ENCODE measurements around the gene COL12A1.

COL12A1 gene

GRCh38 chr6:75145211-75145610, 60.6 kb downstream of the COL12A1 start:
- no peak overlapping the region for H3K4me3 ChIP-seq (ENCODE audit: low read depth, low read length)
- TF ChIP-seq CTCF (IDR thresholded peaks at IDR 0.05; ENCODE audit: borderline replicate concordance, insufficient read depth, low read depth, low read length) = no peak

DNA sequence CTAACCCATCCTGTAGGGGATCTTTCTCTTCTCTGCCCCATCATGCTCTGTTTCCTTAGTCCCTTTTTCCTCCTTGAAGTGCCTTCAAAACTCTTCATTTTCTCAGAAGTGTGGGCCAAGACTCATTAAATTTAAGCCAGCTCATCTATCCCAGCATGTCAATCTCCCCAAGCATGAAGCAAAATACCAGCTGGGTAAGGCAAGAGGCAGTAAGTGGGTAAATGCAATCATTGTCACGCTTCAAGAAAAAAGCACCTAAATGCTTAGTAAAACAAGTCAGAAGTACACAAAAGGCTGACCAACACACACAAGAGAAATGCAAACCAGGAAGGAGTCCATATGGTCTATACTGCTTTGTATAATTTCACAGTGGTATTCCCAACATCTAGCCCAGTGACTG, 61.5 kb downstream of the COL12A1 start:
- H3K4me3 ChIP-seq (ENCODE audit: low read depth, low read length) = no peak overlapping the region

DNA sequence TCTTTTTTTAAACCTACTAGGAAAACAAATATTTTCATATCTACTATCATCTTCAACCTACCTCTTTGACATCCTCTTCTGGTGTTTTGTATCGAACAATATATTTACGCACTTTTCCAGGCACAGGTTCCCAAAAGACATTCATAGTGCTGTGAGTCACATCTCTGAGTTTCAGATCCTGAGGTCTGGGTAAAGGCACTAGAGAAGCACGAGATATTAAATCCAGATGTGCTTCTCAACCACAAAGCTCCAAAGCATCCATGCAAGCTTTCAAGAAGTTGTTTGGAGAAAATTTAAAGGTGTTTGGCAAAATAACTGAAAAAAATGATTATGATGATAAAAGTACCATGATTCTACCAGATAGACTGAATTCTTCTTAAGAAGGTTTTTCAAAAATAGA, 62.7 kb downstream of the COL12A1 start:
- no peak overlapping the region for H3K4me3 ChIP-seq (ENCODE audit: low read depth, low read length)
- TF ChIP-seq CTCF (IDR thresholded peaks at IDR 0.05; ENCODE audit: borderline replicate concordance, insufficient read depth, low read depth, low read length) = no peak

More for the DNA sequence above, 61.5 kb downstream of the COL12A1 start:
- TF ChIP-seq CTCF (IDR thresholded peaks at IDR 0.05; ENCODE audit: borderline replicate concordance, insufficient read depth, low read depth, low read length) = no peak

- H3K4me3 ChIP-seq (ENCODE audit: low read depth, low read length) = no peak overlapping the region
- TF ChIP-seq CTCF (IDR thresholded peaks at IDR 0.05; ENCODE audit: borderline replicate concordance, insufficient read depth, low read depth, low read length) = no peak
Measured at GRCh38 chr6:75142721-75143120, 63.1 kb downstream of the COL12A1 start.

DNA sequence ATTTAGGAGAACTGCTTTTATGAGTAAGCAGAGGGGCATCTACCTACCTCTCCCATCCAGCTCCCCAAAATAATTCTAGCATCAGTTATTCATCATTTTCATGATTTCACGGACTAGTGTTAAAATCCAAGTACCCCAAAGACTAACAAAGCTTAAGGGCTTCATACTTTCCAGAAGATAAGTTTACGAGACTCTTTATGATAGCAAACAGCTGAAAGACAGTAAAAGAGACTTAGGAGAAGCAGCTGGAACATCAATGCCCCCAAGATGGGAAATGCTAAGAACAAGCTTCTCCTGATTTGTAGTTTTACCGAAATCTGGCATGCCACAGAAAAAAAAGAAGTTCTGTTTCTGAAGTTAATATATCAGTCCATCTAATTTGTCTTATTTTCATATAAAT, 70.0 kb downstream of the COL12A1 start:
- no peak for TF ChIP-seq CTCF (IDR thresholded peaks at IDR 0.05; ENCODE audit: borderline replicate concordance, insufficient read depth, low read depth, low read length)

GRCh38 chr6:75135450-75135849, 70.4 kb downstream of the COL12A1 start:
- H3K4me3 ChIP-seq (ENCODE audit: low read depth, low read length) = no peak overlapping the region
- TF ChIP-seq CTCF (IDR thresholded peaks at IDR 0.05; ENCODE audit: borderline replicate concordance, insufficient read depth, low read depth, low read length) = no peak

More for the DNA sequence above, 70.0 kb downstream of the COL12A1 start:
- no peak overlapping the region for H3K4me3 ChIP-seq (ENCODE audit: low read depth, low read length)

GRCh38 chr6:75130784-75131183, 75.1 kb downstream of the COL12A1 start:
- H3K4me3 ChIP-seq (ENCODE audit: low read depth, low read length) = no peak overlapping the region
- TF ChIP-seq CTCF (IDR thresholded peaks at IDR 0.05; ENCODE audit: borderline replicate concordance, insufficient read depth, low read depth, low read length) = no peak
